Measurements from ENCODE around the gene TSSK1B.
"Not testable (repeated sequence)": the region's sequence is repeated elsewhere in the genome, so short reads cannot be mapped to it uniquely, and the experiment has no call there.

TSSK1B gene

GRCh38 chr5:113397986-113398385 is 36.8 kb downstream of the TSSK1B start:
- not testable (repeated sequence) for DNase-seq (ENCODE audit: low read depth in 3 of 3)

GRCh38 chr5:113397046-113397445 is 37.7 kb downstream of the TSSK1B start:
- no peak for DNase-seq (ENCODE audit: low read depth in 3 of 3)

- no peak for DNase-seq (ENCODE audit: low read depth in 3 of 3)
These were observed 40.1 kb downstream of the TSSK1B start for GRCh38 chr5:113394658-113395057.

- no peak for DNase-seq (ENCODE audit: low read depth in 3 of 3)
These were observed 44.6 kb downstream of the TSSK1B start for GRCh38 chr5:113390224-113390623.

- DNase-seq (ENCODE audit: low read depth in 3 of 3), result no peak
These were observed 45.7 kb downstream of the TSSK1B start for GRCh38 chr5:113389116-113389515.

- no peak for DNase-seq (ENCODE audit: low read depth in 3 of 3)
These were observed 46.9 kb downstream of the TSSK1B start for GRCh38 chr5:113387844-113388243.

- DNase-seq (ENCODE audit: low read depth in 3 of 3), result no peak
These were observed 50.0 kb downstream of the TSSK1B start for GRCh38 chr5:113384782-113385285.

- no peak for DNase-seq (ENCODE audit: low read depth in 3 of 3)
These were observed 52.1 kb downstream of the TSSK1B start for GRCh38 chr5:113382731-113383130.
